Gastroesophageal sphincter (tissue), 4 donors: Measurements from ENCODE around the gene VMAC. TPM values are rescaled to one million over a fixed set of nuclear protein-coding genes. Genes with fewer than 3 reads are reported as not detected.

Source experiments
- ATAC-seq: fragments of 150-250 bp; one replicate; pipeline ENCODE4 v1.9.1; 2016; ENCODE audit warnings: mild to moderate bottlenecking, moderate library complexity
- H3K27ac ChIP-seq, 4 donors: fragments of 200-600 bp; sonication (generic) in 3 of 4; 1 replicate in 3 of 4; 2 replicates in 1 of 4; pipeline ENCODE4 v1.5.1; 2016 to 2019
- H3K27me3 ChIP-seq: fragments of 200-600 bp; sonication (generic); one replicate; pipeline ENCODE4 v1.5.1; 2019
- H3K36me3 ChIP-seq, 2 donors: fragments of 200-600 bp; sonication (generic); one replicate each; pipeline ENCODE4 v1.5.1; 2019; ENCODE audit warnings: control low read depth in 1 of 2
- H3K4me1 ChIP-seq, 3 donors: fragments of 200-600 bp; sonication (generic); 1 replicate in 2 of 3; 2 replicates in 1 of 3; pipeline ENCODE4 v1.5.1; 2016 to 2019; ENCODE audit warnings: control low read depth in 2 of 3
- H3K4me3 ChIP-seq, 2 donors: fragments of 200-600 bp; sonication (generic); one replicate each; pipeline ENCODE4 v1.5.1; 2019; ENCODE audit warnings: mild to moderate bottlenecking in 1 of 2, moderate library complexity in 1 of 2
- H3K9me3 ChIP-seq, 3 donors: fragments of 200-600 bp; sonication (generic); one replicate each; pipeline ENCODE4 v1.5.1; 2017 to 2019; ENCODE audit warnings: control low read depth in 2 of 3
- CTCF ChIP-seq, 4 experiments: fragments of 200-600 bp in 2 of 4; fragments of 450-650 bp in 2 of 4; sonication (generic) in 1 of 4; IDR thresholded peaks; one replicate each; pipeline ENCODE4 v1.5.1; 2017 to 2019; ENCODE audit warnings: antibody characterized with exemption in 4 of 4, mild to moderate bottlenecking in 2 of 4, moderate library complexity in 2 of 4
- EP300 ChIP-seq: sonication (generic); formaldehyde crosslinking; IDR thresholded peaks from one replicate; pipeline ENCODE4 v1.6.1; 2017; ENCODE audit warnings: antibody characterized with exemption, mild to moderate bottlenecking
- POLR2A ChIP-seq, 2 donors: fragments of 450-650 bp; IDR thresholded peaks; one replicate each; pipeline ENCODE4 v1.6.1; 2017; ENCODE audit warnings: antibody characterized with exemption in 2 of 2, mild to moderate bottlenecking in 2 of 2, moderate library complexity in 1 of 2
- POLR2AphosphoS5 ChIP-seq: sonication (generic); formaldehyde crosslinking; IDR thresholded peaks from one replicate; pipeline ENCODE4 v1.6.1; 2017; ENCODE audit warnings: antibody characterized with exemption
- WGBS, 2 donors: methylation state at CpG; one replicate each; pipeline ENCODE4 v1.1.5; 2018; ENCODE audit warnings: low coverage in 1 of 2; 5-methylcytosine and 5-hydroxymethylcytosine counted together
- total RNA-seq, 4 donors: library from RNA; depleted of rRNA; stranded (reverse); fragments of >200 nt; gene quantifications; one replicate each; pipeline ENCODE4 v1.1.0, GENCODE V29; 2016

Gene VMAC
- total RNA-seq, 4 donors from 2014 or later, result 5.0 to 9.3 (median 8.0) TPM

DNA sequence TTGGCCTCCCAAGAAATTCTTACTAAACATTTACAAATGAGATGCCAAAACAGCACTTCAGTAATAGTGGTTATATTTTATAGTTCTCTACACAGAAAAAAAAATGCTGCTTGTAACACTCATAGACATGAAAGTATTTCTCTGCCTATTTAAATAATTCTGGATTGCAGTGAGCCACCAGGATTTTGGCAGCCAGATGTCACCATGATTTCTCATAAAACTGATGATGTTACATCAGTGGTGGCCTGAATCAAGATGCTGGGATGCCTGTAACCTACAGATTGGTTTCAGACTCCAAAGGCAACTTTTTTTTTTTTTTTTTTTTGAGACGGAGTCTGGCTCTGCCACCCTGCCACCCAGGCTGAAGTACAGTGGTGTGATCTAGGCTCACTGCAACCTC is 6.7 kb downstream of the VMAC start:
- peak overlapping the region in 1 of 4 donors; percentile 35 for H3K27ac ChIP-seq
- WGBS, 2 donors, result 89% methylated on average over 1 of the region's 1 CpG; no CpG with 5 or more reads in 1 of the 2 donors
- H3K4me3 ChIP-seq, result no peak overlapping the region
- H3K4me1 ChIP-seq, result peaks cover 0 to 44% (median 21%) of the 10 kb centered on the region in 3 donors
- no peak for ATAC-seq
- TF ChIP-seq POLR2A (IDR thresholded peaks at IDR 0.05), result no peak
- no peak for TF ChIP-seq POLR2AphosphoS5
- no peak for TF ChIP-seq CTCF (IDR thresholded peaks at IDR 0.05)
- no peak for TF ChIP-seq EP300
- no peaks in the 10 kb centered on the region for H3K27me3 ChIP-seq
- peaks cover 0 to 59% of the 10 kb centered on the region in 2 donors for H3K36me3 ChIP-seq
- no peaks in the 10 kb centered on the region for H3K9me3 ChIP-seq

- WGBS, 2 donors, result no CpG with 5 or more reads among the region's 10 CpGs
- TF ChIP-seq EP300, result no peak
- no peak for TF ChIP-seq POLR2A (IDR thresholded peaks at IDR 0.05)
- TF ChIP-seq CTCF (IDR thresholded peaks at IDR 0.05), result no peak
- peak; percentile 38 for TF ChIP-seq POLR2AphosphoS5
- H3K4me3 ChIP-seq, result no peak within 1 kb of the TSS
- H3K9me3 ChIP-seq, result no peaks in the 10 kb centered on the region
- ATAC-seq, result peak; percentile 80
- H3K36me3 ChIP-seq, result peaks cover 0 to 73% of the 10 kb centered on the region in 2 donors
- no peaks in the 10 kb centered on the region for H3K27me3 ChIP-seq
- peaks cover 0 to 39% (median 21%) of the 10 kb centered on the region in 3 donors for H3K4me1 ChIP-seq
- peak within 1 kb of the TSS in 3 of 4 donors; percentile 70 to 81 (median 72) for H3K27ac ChIP-seq
Observed at GRCh38 chr19:5913739-5914357, 9.2 kb downstream of the VMAC start, which contains the start of gene CAPS. TSS of gene CAPS (plus strand) at chr19:5914254. CDS start at chr19:5914407, 153 bp downstream.

- Histone ChIP-seq H3K27ac (peak overlapping the region in 3 of 4 donors; percentile 70 to 81 (median 72)), H3K27me3 (no peaks in the 10 kb centered on the region), H3K9me3 (no peaks in the 10 kb centered on the region), H3K4me1 (peaks cover 0 to 39% (median 21%) of the 10 kb centered on the region in 3 donors), H3K4me3 (no peak overlapping the region), H3K36me3 (peaks cover 0 to 73% of the 10 kb centered on the region in 2 donors)
- no peak for ATAC-seq
- WGBS, 2 donors, result no CpG with 5 or more reads among the region's 22 CpGs
- TF ChIP-seq CTCF (IDR thresholded peaks at IDR 0.05), result no peak
- TF ChIP-seq POLR2A (IDR thresholded peaks at IDR 0.05), result no peak
- TF ChIP-seq EP300, result no peak
- TF ChIP-seq POLR2AphosphoS5, result no peak
Observed at GRCh38 chr19:5914358-5914774, 9.7 kb downstream of the VMAC start.

DNA sequence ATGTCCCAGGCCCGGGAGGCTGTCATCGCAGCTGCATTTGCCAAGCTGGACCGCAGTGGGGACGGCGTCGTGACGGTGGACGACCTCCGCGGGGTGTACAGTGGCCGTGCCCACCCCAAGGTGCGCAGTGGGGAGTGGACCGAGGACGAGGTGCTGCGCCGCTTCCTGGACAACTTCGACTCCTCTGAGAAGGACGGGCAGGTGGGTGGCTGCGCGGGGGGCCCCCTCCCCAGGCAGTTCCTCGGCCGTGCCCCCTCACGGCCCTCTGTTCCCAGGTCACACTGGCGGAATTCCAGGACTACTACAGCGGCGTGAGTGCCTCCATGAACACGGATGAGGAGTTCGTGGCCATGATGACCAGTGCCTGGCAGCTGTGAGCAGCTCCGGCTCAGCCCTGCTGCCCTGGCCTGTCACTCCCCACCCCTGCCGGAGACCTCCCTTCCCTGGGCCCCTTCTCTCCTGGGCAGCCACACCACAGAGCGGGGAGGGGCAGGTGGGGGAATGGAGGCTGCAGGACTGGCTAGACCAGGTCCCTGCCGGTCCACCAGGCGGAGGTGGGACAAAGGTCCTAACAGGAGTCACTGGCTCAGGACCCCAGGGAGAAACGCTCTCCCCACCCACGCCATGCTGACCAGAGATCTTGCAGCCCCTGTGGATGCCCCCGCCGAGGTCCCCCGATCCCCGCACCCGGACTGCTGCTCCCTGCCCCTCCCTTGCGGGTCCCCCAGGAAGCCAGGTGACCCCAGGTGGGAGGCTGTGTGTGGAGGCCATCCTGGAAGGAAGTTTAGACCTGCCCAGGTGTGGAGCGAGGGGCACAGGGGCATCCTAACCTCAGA is 10.5 kb downstream of the VMAC start:
- 90% methylated on average over 2 of the region's 42 CpGs; no CpG with 5 or more reads in 1 of the 2 donors for WGBS, 2 donors
- Histone ChIP-seq H3K4me1 (peaks cover 0 to 39% (median 21%) of the 10 kb centered on the region in 3 donors), H3K4me3 (no peak overlapping the region), H3K9me3 (no peaks in the 10 kb centered on the region), H3K27ac (peak overlapping the region in 3 of 4 donors; percentile 70 to 81 (median 72)), H3K36me3 (peaks cover 0 to 73% of the 10 kb centered on the region in 2 donors), H3K27me3 (no peaks in the 10 kb centered on the region)
- no peak for ATAC-seq
- no peak for TF ChIP-seq EP300
- no peak for TF ChIP-seq POLR2A (IDR thresholded peaks at IDR 0.05)
- TF ChIP-seq CTCF (IDR thresholded peaks at IDR 0.05), result no peak
- TF ChIP-seq POLR2AphosphoS5, result no peak
